Spleen (tissue), 11 donors: ENCODE results near the gene CHD2. TPM values are rescaled to one million over a fixed set of nuclear protein-coding genes. Genes with fewer than 3 reads are reported as not detected.

ENCODE experiments used
- DNase-seq: peaks from one replicate; pipeline ENCODE4 v3.0.0-alpha.2; 2020
- H3K27ac ChIP-seq, 8 donors: fragments of 200-600 bp; sonication (generic) in 7 of 8; 1 replicate in 4 of 8; 2 replicates in 4 of 8; pipeline versions ENCODE4 v1.5.0 to v1.8.0; 2016 to 2021; ENCODE audit warnings: inconsistent platforms in 4 of 8, mild to moderate bottlenecking in 4 of 8, moderate library complexity in 1 of 8
- H3K27me3 ChIP-seq, 7 donors: fragments of 200-600 bp; sonication (generic) in 6 of 7; replicated peaks in 1 of 7; 1 replicate in 4 of 7; 2 replicates in 3 of 7; pipeline versions ENCODE4 v1.5.0 to v1.8.0; 2016 to 2021; ENCODE audit warnings: inconsistent platforms in 3 of 7, mild to moderate bottlenecking in 1 of 7
- H3K36me3 ChIP-seq, 6 donors: fragments of 200-600 bp; sonication (generic) in 5 of 6; 1 replicate in 4 of 6; 2 replicates in 2 of 6; pipeline versions ENCODE4 v1.5.0 to v1.8.0; 2016 to 2021; ENCODE audit warnings: inconsistent platforms in 2 of 6
- H3K4me1 ChIP-seq, 6 donors: fragments of 200-600 bp; sonication (generic) in 5 of 6; 1 replicate in 3 of 6; 2 replicates in 3 of 6; pipeline versions ENCODE4 v1.5.0 to v1.8.0; 2016 to 2021; ENCODE audit warnings: inconsistent platforms in 3 of 6
- H3K4me3 ChIP-seq, 8 donors: fragments of 200-600 bp; sonication (generic) in 7 of 8; 1 replicate in 4 of 8; 2 replicates in 4 of 8; pipeline versions ENCODE4 v1.5.0 to v1.8.0; 2016 to 2021; ENCODE audit warnings: inconsistent platforms in 4 of 8, mild to moderate bottlenecking in 4 of 8, moderate library complexity in 2 of 8
- H3K9me3 ChIP-seq, 8 donors: fragments of 200-600 bp; sonication (generic) in 7 of 8; 1 replicate in 4 of 8; 2 replicates in 4 of 8; pipeline versions ENCODE4 v1.5.0 to v1.8.0; 2016 to 2021; ENCODE audit warnings: inconsistent platforms in 4 of 8
- CTCF ChIP-seq, 11 experiments: fragments of 200-600 bp in 7 of 11; fragments of 450-650 bp in 4 of 11; sonication (generic) in 4 of 11; IDR thresholded peaks in 8 of 11; conservative IDR thresholded peaks in 3 of 11; 1 replicate in 7 of 11; 2 replicates in 4 of 11; pipeline versions ENCODE4 v1.4.0 to v1.8.0; 2016 to 2021; ENCODE audit warnings: antibody characterized with exemption in 11 of 11, inconsistent platforms in 4 of 11, mild to moderate bottlenecking in 1 of 11
- POLR2A ChIP-seq, 3 donors: fragments of 450-650 bp; IDR thresholded peaks; one replicate each; pipeline ENCODE4 v1.5.1; 2017; ENCODE audit warnings: antibody characterized with exemption in 3 of 3, mild to moderate bottlenecking in 1 of 3
- POLR2AphosphoS5 ChIP-seq, 3 donors: sonication (generic); formaldehyde crosslinking; IDR thresholded peaks; one replicate each; pipeline ENCODE4 v1.5.1; 2017; ENCODE audit warnings: antibody characterized with exemption in 3 of 3
- WGBS, 5 donors: extraction: QIAGEN DNeasy Blood & Tissue Kit in 3 of 5; methylation state at CpG; one replicate each; pipeline versions ENCODE4 v1.1.5 to v1.1.7; 2013 to 2018; 5-methylcytosine and 5-hydroxymethylcytosine counted together
- intact Hi-C: fragments of 100-400 bp; cut with DNase I; formaldehyde crosslinking; loops from one replicate; pipeline ENCODE4 v1.15.0; 2023; ENCODE audit warnings: low total_unique reads
- microRNA-seq, 3 donors: library from miRNA; unstranded; fragments of <30 nt; microRNA quantifications; one replicate each; pipeline versions ENCODE4 to v1.1.0, GENCODE V29; 2019 to 2020
- polyA plus RNA-seq, 3 donors: library from polyadenylated mRNA; stranded (reverse); fragments of 200-250 nt; gene quantifications; one replicate each; pipeline ENCODE4 v1.2.1, GENCODE V29; 2013
- total RNA-seq, 7 donors: library from RNA; depleted of rRNA in 3 of 7; stranded (reverse); fragments of >200 nt in 3 of 7; fragmentation: NEBNext Ultra II Directional in 4 of 7; extraction: Animal tissue kit (Norgen Biotek cat#: 25700) in 4 of 7; gene quantifications; one replicate each; pipeline versions ENCODE4 v1.1.0 to v1.2.1, GENCODE V29; 2016 to 2021
- donor health status: healthy with polysubstance abuse.
- donor health status: DM: no; HTN: no; CAD: no; lungs with moderate emphysema.
- donor health status: DM: no; HTN: no; CAD: no.
- donor health status: Bipolar disorder and iron deficiency.
- donor health status: healthy.
- donor health status: DM: no; HTN: no; CAD: no.
- donor health status: DM: yes; HTN: yes; CAD: no.

Gene CHD2
- total and polyA plus RNA-seq, 10 donors, result 37.3 to 232 (median 170) TPM

- no peak for TF ChIP-seq POLR2AphosphoS5 (IDR thresholded peaks at IDR 0.05)
- no peak for TF ChIP-seq POLR2A (IDR thresholded peaks at IDR 0.05)
- no peak for TF ChIP-seq CTCF (IDR thresholded peaks at IDR 0.05 in 8 of 11, conservative IDR thresholded peaks at IDR 0.05 in 3 of 11)
- no peak for DNase-seq
- 82 to 89% (median 87%) methylated on average over 5 of the region's 5 CpGs for WGBS, 5 donors
- H3K27ac ChIP-seq, result no peak overlapping the region
- H3K4me3 ChIP-seq, result no peak overlapping the region
- peaks cover 0 to 83% (median 24%) of the 10 kb centered on the region in 7 donors for H3K27me3 ChIP-seq
- intact Hi-C loops, result no loop called here
- no peaks in the 10 kb centered on the region for H3K9me3 ChIP-seq
- no peaks in the 10 kb centered on the region for H3K36me3 ChIP-seq
- H3K4me1 ChIP-seq, result peaks cover 3 to 21% (median 18%) of the 10 kb centered on the region in 6 donors
These were observed 176.8 kb downstream of the CHD2 start for GRCh38 chr15:93076875-93077274.

Small RNAs within 50 kb of the gene (microRNA-seq; reads per million reads assigned to microRNA genes)
- 0 to 0.70 (median 0.28) reads per million in 3 donors for gene MIR3175

Other genes starting within 250 kb of the CHD2 start
- 10 to 100 TPM in 4 of 7 donors, 1 to 10 TPM in 3; 7.4 to 17.9 (median 11.2) TPM for gene FAM174B, start 244.5 kb upstream of the CHD2 start, total RNA-seq
- 1 to 10 TPM; 2.1 to 4.8 (median 3.9) TPM for gene FAM174B, start 244.5 kb upstream of the CHD2 start, polyA plus RNA-seq
- gene RGMA, start 188.9 kb downstream of the CHD2 start, total RNA-seq, result 1 to 10 TPM in 5 of 7 donors, under 1 TPM in 2; 0.37 to 3.1 (median 1.1) TPM
- gene RGMA, start 188.9 kb downstream of the CHD2 start, polyA plus RNA-seq, result 1 to 10 TPM in 2 of 3 donors, under 1 TPM in 1; 0.59 to 2.6 (median 2.0) TPM